HG03521 (cell line): ENCODE results near the gene MPZL3.
"Not testable (repeated sequence)": the region's sequence is repeated elsewhere in the genome, so short reads cannot be mapped to it uniquely, and the experiment has no call there.

Source experiments
- ATAC-seq: cut with Tn5 transposase; IDR thresholded peaks from one replicate; pipeline ENCODE4 v1.9.1; 2021; ENCODE audit warnings: mild to moderate bottlenecking, moderate library complexity; ENCODE audit not compliant: unreplicated experiment

Gene MPZL3

DNA sequence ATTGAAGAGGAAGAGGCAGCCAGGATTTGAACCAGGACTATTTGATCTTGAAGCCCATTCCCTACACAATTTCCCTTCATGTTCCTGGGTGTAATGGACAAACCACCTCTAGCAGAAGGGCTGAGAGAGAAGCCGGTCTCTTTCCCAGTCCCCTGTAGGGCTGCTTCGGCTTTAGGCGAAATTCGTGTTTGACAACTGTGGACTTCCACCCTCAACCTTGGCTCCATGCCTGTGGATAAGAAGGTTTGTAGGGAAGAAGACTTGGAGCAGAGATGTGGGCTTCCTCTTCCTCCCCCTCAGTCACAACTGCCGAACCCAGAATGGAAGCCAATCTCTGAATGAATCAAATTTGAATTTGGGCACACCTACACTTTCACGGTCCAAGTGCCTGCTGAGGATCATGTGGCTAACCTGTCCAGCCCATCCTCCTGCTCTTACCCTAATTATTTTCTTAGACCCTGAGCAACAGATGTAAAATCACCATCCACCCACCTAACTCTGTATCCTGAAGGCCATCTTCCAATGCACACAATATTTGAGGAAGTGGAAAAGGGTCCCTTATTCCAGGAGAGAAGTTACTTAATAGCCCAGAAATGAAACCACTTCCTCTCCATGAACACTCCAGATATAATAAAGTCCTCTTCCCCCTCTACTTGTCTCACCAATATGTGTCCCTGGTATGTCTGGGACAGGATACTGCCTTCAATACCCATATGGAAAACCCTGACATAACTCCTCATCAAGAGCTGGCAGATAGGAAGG is 65.6 kb downstream of the MPZL3 start:
- ATAC-seq: no peak

DNA sequence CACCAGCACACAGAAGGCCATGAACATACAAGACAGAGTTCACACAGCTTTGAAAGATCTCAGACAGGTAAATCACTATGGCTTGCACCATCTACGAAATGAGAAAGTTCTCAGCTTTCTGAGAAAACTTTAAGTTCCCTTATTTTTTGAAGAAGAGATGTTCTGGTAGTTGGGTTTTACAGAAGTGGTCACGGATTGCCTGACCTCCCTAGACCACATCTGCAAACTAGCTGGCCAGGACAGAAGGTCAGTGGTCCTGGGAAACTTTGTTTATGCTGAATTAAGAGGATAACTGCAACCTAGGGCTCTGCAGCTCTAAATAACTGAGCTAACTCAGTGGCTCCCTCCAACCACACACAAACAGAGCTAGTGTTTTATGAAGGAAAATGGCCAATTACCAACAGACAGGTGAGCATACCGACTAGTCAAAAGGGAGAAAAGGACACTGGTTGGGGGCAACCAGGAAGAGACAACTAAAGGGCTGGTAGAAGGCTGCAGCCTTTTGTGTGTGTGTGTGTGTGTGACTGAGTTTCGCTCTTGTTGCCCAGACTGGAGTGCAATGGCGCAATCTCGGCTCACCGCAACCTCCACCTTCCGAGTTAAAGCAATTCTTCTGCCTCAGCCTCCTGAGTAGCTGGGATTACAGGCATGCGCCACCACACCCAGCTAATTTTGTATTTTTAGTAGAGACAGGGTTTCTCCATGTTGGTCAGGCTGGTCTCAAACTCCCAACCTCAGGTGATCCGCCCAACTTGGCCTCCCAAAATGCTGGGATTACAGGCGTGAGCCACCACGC is 67.2 kb downstream of the MPZL3 start:
- ATAC-seq: no peak

DNA sequence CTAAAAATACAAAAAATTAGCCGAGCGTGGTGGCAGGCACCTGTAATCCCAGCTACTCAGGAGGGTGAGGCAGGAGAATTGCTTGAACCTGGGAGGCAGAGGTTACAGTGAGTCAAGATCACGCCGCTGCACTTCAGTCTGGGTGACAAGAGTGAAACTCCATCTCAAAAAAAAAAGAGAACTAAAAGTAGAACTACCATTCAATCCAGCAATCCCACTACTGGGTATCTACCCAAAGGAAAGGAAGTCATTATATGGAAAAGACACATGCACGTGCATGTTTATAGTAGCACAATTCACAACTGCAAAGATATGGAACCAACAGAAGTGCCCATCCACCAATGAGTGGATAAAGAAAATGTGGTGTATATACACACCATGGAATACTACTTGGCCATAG is 68.5 kb downstream of the MPZL3 start:
- not testable (repeated sequence) for ATAC-seq

DNA sequence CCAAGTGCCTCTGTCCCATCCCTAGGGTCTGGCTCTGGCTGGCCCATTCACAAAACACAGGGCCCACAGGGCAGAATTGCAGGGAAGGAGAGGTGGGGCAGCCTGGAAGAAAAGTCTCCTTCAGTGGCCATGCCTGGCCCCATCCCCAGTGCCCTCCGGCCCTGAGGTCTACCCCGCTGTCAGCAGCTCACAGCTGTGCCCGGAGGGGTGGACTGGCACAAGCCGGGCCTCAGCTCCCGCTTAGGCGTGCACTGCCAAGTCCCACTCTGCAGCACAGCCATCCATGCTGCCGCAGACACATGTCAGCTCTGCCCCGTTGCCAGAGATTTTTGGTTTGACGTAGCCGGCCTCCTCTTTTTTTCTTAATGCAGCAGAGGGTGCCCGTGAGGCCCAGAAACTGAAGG is 71.9 kb downstream of the MPZL3 start:
- no peak for ATAC-seq

DNA sequence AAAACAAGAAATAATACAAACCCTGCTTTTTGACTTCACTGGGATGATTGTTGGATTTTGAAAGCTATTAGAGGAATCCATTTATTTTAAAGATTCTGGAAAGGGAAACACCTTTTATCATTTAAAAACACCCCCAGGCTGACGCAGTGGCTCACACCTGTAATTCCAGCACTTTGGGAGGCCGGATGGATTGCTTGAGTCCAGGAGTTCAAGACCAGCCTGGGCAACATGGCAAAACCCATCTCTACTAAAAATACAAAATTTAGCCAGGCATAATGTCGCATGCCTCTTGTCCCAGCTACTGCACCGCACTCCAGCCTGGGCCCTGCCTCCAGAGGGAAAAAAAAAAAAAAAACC is 75.4 kb downstream of the MPZL3 start:
- no peak for ATAC-seq
